ENCODE results near the gene RHCG.
A peak's percentile ranks its signal among the peaks of the same experiment; 100 is the strongest.

RHCG gene

GRCh38 chr15:89442671-89443307 is 53.6 kb downstream of the RHCG start:
- peak; percentile 51 for DNase-seq

GRCh38 chr15:89442155-89442554 is 54.2 kb downstream of the RHCG start:
- DNase-seq, result no peak

GRCh38 chr15:89441295-89441812 is 55.0 kb downstream of the RHCG start:
- DNase-seq, result peak; percentile 49

- no peak for DNase-seq
Measured at GRCh38 chr15:89439764-89440163, 56.6 kb downstream of the RHCG start.

- no peak for DNase-seq
Measured at GRCh38 chr15:89436560-89437311, 59.6 kb downstream of the RHCG start.

GRCh38 chr15:89435362-89435761 is 61.0 kb downstream of the RHCG start:
- no peak for DNase-seq

GRCh38 chr15:89433686-89434085 is 62.7 kb downstream of the RHCG start:
- no peak for DNase-seq

GRCh38 chr15:89430530-89431341 is 65.6 kb downstream of the RHCG start:
- peak; percentile 67 for DNase-seq

GRCh38 chr15:89429986-89430385 is 66.4 kb downstream of the RHCG start:
- DNase-seq, result no peak

GRCh38 chr15:89429023-89429422 is 67.4 kb downstream of the RHCG start:
- DNase-seq, result peak; percentile 55

GRCh38 chr15:89428246-89428645 is 68.1 kb downstream of the RHCG start:
- DNase-seq, result no peak

- DNase-seq, result no peak
Measured at GRCh38 chr15:89426500-89426899, 69.9 kb downstream of the RHCG start.

- DNase-seq, result no peak
Measured at GRCh38 chr15:89423981-89424380, 72.4 kb downstream of the RHCG start.

All from inflammatory macrophage treated with lipopolysaccharide for 4 hours (primary cell).